Brain microvascular endothelial cell (primary cell): Measurements from ENCODE around the gene MED14.
A peak's percentile ranks its signal among the peaks of the same experiment; 100 is the strongest.

Source experiments
- DNase-seq: peaks from one replicate; pipeline ENCODE4 v3.0.0-alpha.2; 2020
- H3K27ac ChIP-seq: fragments of 250-450 bp; sonication (Bioruptor Pico); 2 replicates; pipeline ENCODE4 v1.5.1; 2020; ENCODE audit warnings: mild to moderate bottlenecking, moderate library complexity
- H3K27me3 ChIP-seq: fragments of 250-450 bp; sonication (Bioruptor Pico); replicated peaks from 2 replicates; pipeline ENCODE4 v1.5.1; 2020; ENCODE audit warnings: mild to moderate bottlenecking
- H3K36me3 ChIP-seq: fragments of 250-450 bp; sonication (Bioruptor Pico); replicated peaks from 2 replicates; pipeline ENCODE4 v1.5.1; 2020; ENCODE audit warnings: mild to moderate bottlenecking
- H3K4me3 ChIP-seq: 2 replicates; pipeline ENCODE4 v1.5.1; 2011; ENCODE audit warnings: low read depth, mild to moderate bottlenecking, control low read depth, low read length, moderate library complexity
- in situ Hi-C: cut with HindIII; loops from 2 replicates; pipeline ENCODE4 v1.10.0; 2017; ENCODE audit warnings: low sequenced_read_pairs, low pct_ligation_motif_present
- TF ChIP-seq, protein P1 (sequence below): IDR thresholded peaks from 2 replicates; pipeline ENCODE4 v1.5.1; 2011; ENCODE audit warnings: low read depth, mild to moderate bottlenecking, moderate library complexity, low read length, control low read depth, inconsistent platforms; ENCODE audit errors: missing control alignments

MED14 gene

DNA sequence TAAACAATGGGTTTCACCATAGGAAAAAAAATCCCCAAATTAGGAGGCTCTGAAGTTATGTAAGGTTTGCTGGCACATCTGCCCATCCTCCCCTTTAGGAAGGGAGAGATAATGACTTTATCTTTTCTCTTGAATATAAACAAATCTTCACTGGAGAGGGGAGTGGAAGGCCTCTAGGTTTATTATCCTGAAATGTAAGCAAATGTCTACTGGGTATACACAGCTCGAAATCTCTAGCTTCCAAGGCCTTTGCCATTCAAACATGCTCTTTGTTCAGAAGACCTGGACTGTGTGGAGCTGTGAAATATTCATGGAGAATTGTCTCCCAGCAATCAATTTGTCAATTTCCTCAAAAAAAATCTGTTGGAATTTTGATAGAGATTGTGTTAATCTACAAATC, 21.7 kb upstream of the MED14 start:
- no peak overlapping the region for H3K27ac ChIP-seq

DNA sequence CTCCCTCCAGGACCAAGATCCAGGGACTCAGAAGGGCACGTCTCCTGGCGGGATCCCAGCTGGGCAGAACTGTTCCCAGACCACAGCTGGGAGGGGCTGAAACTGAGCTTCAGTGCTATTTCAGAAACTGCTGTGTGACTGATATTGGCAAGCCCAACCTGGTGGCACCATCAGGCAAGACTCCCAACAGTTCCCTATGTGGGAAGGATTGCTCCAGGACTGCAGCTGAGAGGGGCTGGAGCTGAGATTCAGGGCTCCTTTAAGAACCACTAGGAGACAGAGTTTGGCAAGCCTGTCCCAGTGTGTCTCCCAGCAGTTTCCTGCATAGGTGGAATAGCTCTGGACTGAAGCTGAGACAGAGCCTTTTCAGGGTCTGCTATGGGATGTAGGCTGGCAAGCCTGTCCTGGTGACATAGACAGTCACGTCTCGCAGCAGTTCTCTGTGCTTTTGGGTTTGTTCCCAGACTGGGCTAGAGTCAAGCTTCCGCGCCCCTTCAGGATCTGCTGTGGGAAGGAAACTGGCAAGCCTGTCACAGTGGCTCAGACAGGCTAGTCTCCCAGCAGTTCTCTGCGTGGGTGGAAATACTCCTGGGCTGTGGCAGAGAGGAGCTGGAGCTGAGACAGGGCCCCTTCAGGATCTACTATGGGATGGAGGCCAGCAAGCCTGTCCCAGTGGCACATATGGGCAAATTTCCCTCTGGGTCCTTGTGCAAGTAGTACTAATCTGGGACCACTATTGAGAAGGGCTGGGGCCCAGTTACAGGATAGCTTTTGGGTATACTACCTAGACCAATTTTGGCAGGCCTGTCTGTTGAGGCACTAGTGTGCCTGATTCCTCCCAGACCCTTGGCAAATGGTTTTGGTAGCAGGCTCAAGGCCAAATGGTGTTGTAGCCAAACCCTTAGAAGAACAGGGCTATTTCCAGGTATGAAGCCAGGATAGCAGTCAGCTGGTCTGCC, 20.2 kb upstream of the MED14 start:
- Histone ChIP-seq H3K27ac (no peak overlapping the region), H3K4me3 (no peak overlapping the region), H3K36me3 (no peaks in the 10 kb centered on the region), H3K27me3 (no peaks in the 10 kb centered on the region)
- DNase-seq, result peak; percentile 9
- in situ Hi-C loops, result no loop called here
- TF ChIP-seq, protein P1, sequence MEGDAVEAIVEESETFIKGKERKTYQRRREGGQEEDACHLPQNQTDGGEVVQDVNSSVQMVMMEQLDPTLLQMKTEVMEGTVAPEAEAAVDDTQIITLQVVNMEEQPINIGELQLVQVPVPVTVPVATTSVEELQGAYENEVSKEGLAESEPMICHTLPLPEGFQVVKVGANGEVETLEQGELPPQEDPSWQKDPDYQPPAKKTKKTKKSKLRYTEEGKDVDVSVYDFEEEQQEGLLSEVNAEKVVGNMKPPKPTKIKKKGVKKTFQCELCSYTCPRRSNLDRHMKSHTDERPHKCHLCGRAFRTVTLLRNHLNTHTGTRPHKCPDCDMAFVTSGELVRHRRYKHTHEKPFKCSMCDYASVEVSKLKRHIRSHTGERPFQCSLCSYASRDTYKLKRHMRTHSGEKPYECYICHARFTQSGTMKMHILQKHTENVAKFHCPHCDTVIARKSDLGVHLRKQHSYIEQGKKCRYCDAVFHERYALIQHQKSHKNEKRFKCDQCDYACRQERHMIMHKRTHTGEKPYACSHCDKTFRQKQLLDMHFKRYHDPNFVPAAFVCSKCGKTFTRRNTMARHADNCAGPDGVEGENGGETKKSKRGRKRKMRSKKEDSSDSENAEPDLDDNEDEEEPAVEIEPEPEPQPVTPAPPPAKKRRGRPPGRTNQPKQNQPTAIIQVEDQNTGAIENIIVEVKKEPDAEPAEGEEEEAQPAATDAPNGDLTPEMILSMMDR, result no peak

More for the DNA sequence above, 21.7 kb upstream of the MED14 start:
- TF ChIP-seq, protein P1, result no peak
- no peaks in the 10 kb centered on the region for H3K36me3 ChIP-seq
- no peak for DNase-seq
- no peak overlapping the region for H3K4me3 ChIP-seq
- in situ Hi-C loops, result no loop called here
- H3K27me3 ChIP-seq, result no peaks in the 10 kb centered on the region

DNA sequence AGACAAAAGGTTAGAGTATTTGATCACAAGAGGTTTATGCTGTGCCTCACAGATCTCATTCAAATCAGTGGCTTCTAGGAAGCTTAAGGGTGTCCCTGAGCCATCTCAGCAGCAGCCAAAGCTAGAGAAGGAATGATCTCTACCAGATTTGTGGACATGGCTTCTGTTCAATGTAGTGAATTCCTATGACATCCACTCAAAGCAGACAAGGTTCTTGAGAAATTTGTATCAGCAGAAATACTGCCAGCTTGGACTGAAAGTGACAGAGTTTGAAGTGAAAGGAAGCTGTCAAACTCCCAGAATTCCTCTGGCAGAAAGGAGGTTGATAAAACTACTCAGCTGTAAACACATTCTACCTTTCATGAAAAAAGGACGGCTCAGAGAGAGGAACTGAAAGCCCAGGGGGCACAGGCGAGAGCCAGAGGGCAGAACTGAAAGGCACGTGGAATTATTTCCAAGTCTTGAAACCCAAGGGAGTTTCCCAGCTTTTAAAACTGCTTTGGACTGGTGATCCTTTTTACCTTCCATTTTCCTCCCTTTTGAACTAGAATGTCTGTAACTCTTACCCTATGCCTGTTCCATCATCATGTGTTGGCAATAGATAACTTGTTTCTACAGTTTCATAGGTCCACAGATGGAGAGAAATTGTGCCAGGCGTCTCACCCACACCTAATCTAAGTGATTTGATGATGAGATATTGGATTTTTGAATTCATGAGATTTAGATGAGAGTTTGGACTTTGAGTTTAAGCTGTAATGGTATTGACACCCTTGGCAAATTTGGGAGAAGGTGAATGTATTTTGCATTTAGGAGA, 14.5 kb upstream of the MED14 start:
- no peaks in the 10 kb centered on the region for H3K27me3 ChIP-seq
- no peak overlapping the region for H3K4me3 ChIP-seq
- H3K27ac ChIP-seq, result no peak overlapping the region
- in situ Hi-C loops, result no loop called here
- H3K36me3 ChIP-seq, result no peaks in the 10 kb centered on the region
- no peak for DNase-seq
- TF ChIP-seq, protein P1, result no peak

DNA sequence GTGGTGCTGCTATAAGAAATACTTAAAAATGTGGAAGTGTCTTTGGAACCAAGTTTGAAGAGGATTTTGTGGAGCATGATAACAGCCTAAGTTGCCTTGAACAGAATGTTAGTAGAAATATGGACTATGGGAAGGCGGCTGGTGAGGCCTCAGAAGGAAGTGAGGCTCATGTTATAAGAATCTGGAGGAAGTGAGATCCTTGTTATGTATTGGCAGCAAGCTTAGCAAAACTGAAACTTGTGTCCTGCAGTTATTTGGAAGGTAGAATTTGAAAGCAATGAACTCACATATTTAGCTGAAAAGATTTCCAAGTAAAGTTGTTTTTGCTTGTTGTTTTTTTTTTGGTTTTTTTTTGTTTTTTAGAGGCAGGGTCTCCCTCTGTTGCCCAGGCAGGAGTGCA, 13.6 kb upstream of the MED14 start:
- DNase-seq, result no peak
- no peak overlapping the region for H3K4me3 ChIP-seq
- no peaks in the 10 kb centered on the region for H3K27me3 ChIP-seq
- no peaks in the 10 kb centered on the region for H3K36me3 ChIP-seq
- TF ChIP-seq, protein P1, result no peak
- no peak overlapping the region for H3K27ac ChIP-seq
- in situ Hi-C loops, result no loop called here

DNA sequence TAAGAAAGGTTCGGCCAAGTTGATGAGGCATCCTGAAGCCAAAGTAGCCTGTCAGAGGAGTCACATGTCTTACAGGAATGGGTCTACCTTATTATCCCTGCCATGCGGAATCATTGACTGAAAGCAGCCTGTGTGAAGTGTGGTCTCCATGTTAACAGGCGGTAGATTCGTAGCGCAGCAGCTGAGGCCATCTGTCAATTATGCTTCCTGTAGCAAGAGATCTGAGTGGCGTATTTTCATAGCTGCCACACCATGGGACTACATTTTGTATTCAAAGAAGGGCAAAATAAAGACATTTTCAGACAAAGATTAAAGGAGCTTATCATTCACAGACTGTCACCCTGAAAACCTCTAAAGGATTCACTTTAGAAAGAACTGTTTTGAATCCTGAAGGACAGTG, 11.2 kb upstream of the MED14 start:
- no peak for DNase-seq

More for the DNA sequence above, 11.2 kb upstream of the MED14 start:
- Histone ChIP-seq H3K27me3 (no peaks in the 10 kb centered on the region), H3K4me3 (no peak overlapping the region), H3K27ac (no peak overlapping the region), H3K36me3 (no peaks in the 10 kb centered on the region)
- in situ Hi-C loops, result no loop called here
- TF ChIP-seq, protein P1, result no peak
